GM18873 (cell line): ENCODE data around the gene PMEPA1.

Experiments used
- ATAC-seq: cut with Tn5 transposase; IDR thresholded peaks from one replicate; pipeline ENCODE4 v1.9.1; 2021; ENCODE audit warnings: mild to moderate bottlenecking, moderate library complexity, moderate number of reproducible peaks; ENCODE audit not compliant: unreplicated experiment, low FRiP score

Gene PMEPA1

GRCh38 chr20:57709823-57710799 lies at the start of gene PMEPA1:
TSS of gene PMEPA1 (minus strand) at chr20:57710015. CDS start at chr20:57709582, 433 bp downstream.
- peak; percentile 74 for ATAC-seq

- no peak for ATAC-seq
Measured at GRCh38 chr20:57757767-57758166, 48.0 kb upstream of the PMEPA1 start.

GRCh38 chr20:57756921-57757320 lies 47.1 kb upstream of the PMEPA1 start:
- ATAC-seq = no peak

- no peak for ATAC-seq
Measured at GRCh38 chr20:57756213-57756612, 46.4 kb upstream of the PMEPA1 start.

GRCh38 chr20:57755609-57756008 lies 45.8 kb upstream of the PMEPA1 start:
- ATAC-seq = no peak

- ATAC-seq = no peak
Measured at GRCh38 chr20:57754190-57754589, 44.4 kb upstream of the PMEPA1 start.

GRCh38 chr20:57753332-57754164 lies 43.7 kb upstream of the PMEPA1 start:
- ATAC-seq = no peak

GRCh38 chr20:57751411-57751810 lies 41.6 kb upstream of the PMEPA1 start:
- no peak for ATAC-seq

- no peak for ATAC-seq
Measured at GRCh38 chr20:57749869-57750268, 40.1 kb upstream of the PMEPA1 start.

- no peak for ATAC-seq
Measured at GRCh38 chr20:57749131-57749690, 39.4 kb upstream of the PMEPA1 start.

GRCh38 chr20:57748601-57749130 lies 38.9 kb upstream of the PMEPA1 start:
- ATAC-seq = no peak

- ATAC-seq = no peak
Measured at GRCh38 chr20:57747861-57748481, 38.2 kb upstream of the PMEPA1 start.

GRCh38 chr20:57746832-57747404 lies 37.1 kb upstream of the PMEPA1 start:
- no peak for ATAC-seq

GRCh38 chr20:57746201-57746600 lies 36.4 kb upstream of the PMEPA1 start:
- no peak for ATAC-seq

GRCh38 chr20:57744206-57744605 lies 34.4 kb upstream of the PMEPA1 start:
- ATAC-seq = no peak

GRCh38 chr20:57743450-57744095 lies 33.8 kb upstream of the PMEPA1 start:
- no peak for ATAC-seq

GRCh38 chr20:57742507-57743181 lies 32.8 kb upstream of the PMEPA1 start:
- no peak for ATAC-seq

GRCh38 chr20:57738484-57738883 lies 28.7 kb upstream of the PMEPA1 start:
- no peak for ATAC-seq

GRCh38 chr20:57738053-57738452 lies 28.2 kb upstream of the PMEPA1 start:
- ATAC-seq = no peak
